Measurements from ENCODE around the gene TMEM237.

DNA sequence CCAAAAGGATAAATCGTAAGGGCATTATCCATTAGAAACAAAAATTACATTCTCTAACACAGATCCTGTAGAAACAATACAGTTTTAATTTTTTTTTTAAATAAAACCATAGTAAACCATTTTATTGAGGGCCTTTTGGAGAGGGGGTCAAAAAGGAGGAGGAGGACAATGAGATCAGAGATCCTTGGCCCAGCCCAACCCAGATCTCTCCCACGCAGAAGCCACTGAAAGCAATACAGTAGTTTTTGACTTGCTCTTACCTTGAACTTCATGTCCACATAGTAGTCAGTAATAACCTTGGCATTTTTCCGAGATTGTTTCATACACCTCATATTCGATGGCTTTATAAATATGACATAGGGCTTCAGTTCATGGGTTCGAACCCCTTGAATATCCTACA lies 4.1 kb upstream of the TMEM237 start:
- TF ChIP-seq, protein P1, sequence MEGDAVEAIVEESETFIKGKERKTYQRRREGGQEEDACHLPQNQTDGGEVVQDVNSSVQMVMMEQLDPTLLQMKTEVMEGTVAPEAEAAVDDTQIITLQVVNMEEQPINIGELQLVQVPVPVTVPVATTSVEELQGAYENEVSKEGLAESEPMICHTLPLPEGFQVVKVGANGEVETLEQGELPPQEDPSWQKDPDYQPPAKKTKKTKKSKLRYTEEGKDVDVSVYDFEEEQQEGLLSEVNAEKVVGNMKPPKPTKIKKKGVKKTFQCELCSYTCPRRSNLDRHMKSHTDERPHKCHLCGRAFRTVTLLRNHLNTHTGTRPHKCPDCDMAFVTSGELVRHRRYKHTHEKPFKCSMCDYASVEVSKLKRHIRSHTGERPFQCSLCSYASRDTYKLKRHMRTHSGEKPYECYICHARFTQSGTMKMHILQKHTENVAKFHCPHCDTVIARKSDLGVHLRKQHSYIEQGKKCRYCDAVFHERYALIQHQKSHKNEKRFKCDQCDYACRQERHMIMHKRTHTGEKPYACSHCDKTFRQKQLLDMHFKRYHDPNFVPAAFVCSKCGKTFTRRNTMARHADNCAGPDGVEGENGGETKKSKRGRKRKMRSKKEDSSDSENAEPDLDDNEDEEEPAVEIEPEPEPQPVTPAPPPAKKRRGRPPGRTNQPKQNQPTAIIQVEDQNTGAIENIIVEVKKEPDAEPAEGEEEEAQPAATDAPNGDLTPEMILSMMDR (IDR thresholded peaks at IDR 0.05) = no peak
- TF ChIP-seq POLR2A (IDR thresholded peaks at IDR 0.05) = no peak

All from lower leg skin (tissue), 3 donors.